ENCODE results near the gene CKAP2L. TPM values are rescaled to one million over a fixed set of nuclear protein-coding genes. Genes with fewer than 3 reads are reported as not detected.

Gene CKAP2L
- total and polyA plus RNA-seq, 10 of the 15 experiments (the other 5 are each of a cell fraction or from before 2014, with no cell fraction given), result 10.5 to 37.4 (median 20.2) TPM

DNA sequence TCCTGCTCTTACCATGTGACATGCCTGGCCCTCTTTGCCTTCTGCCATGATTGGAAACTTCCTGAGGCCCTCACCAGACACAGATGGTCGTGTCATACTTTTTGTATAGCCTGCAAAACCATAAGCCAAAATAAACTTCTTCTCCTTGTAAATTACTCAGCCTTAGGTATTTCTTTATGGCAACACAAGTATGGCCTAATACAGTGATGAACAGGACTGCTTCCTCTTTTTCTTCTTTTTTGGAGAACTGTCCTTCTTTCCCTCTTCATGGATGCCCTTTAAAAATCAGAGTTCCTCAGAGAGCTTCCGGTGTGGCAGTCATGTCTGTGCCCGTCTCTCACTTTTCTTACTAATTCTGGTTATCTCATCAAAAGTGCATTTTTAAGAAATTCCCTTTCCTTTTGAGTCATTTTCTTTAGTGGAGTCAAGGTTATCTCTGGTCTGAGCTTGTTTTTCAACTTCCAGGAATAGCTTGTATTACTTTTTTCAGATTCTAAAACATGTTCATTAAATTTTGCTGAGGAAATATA, 29.1 kb upstream of the CKAP2L start:
- ATAC-seq (peak; percentile 70), FAIRE-seq (no peak)
- CTCF ChIA-PET, result interaction anchor here (0.6 to 0.9 kb wide), 4 partner anchors 11 to 92 kb away, joined by 3 to 5 read pairs (median 4); no protein-coding TSS in a partner anchor
- TF ChIP-seq CEBPB (IDR thresholded peaks at IDR 0.05; ENCODE audit: borderline replicate concordance in 1 of 2, low read depth in 2 of 2, low read length in 2 of 2) (no peak), NFIC (IDR thresholded peaks at IDR 0.05; ENCODE audit: low read depth, low read length) (peak; percentile 90), TCF7 (IDR thresholded peaks at IDR 0.05; ENCODE audit: borderline replicate concordance) (peak; percentile 77), PAX8 (IDR thresholded peaks at IDR 0.05) (no peak), NFYA (IDR thresholded peaks at IDR 0.05; ENCODE audit: borderline replicate concordance, low read depth, low read length) (no peak), BMI1 (IDR thresholded peaks at IDR 0.05; ENCODE audit: borderline replicate concordance) (no peak), IKZF2 (IDR thresholded peaks at IDR 0.05) (peak; percentile 43 to 75; a peak in 2 of 4 replicates), CHD1 (IDR thresholded peaks at IDR 0.05; ENCODE audit: low read depth, low read length) (no peak), ZNF274 (IDR thresholded peaks at IDR 0.05; ENCODE audit: insufficient read depth, insufficient read length) (no peak), DPF2 (IDR thresholded peaks at IDR 0.05) (no peak), BCL11A (IDR thresholded peaks at IDR 0.05; ENCODE audit: low read depth, low read length) (0 out of 2 replicates have a peak, but pooled peaks have one; percentile 19), ASH2L (IDR thresholded peaks at IDR 0.05; ENCODE audit: borderline replicate concordance, low read depth) (no peak), NFYB (IDR thresholded peaks at IDR 0.05; ENCODE audit: insufficient read depth, low read depth, low read length) (no peak)
- TF ChIP-seq, protein P1, sequence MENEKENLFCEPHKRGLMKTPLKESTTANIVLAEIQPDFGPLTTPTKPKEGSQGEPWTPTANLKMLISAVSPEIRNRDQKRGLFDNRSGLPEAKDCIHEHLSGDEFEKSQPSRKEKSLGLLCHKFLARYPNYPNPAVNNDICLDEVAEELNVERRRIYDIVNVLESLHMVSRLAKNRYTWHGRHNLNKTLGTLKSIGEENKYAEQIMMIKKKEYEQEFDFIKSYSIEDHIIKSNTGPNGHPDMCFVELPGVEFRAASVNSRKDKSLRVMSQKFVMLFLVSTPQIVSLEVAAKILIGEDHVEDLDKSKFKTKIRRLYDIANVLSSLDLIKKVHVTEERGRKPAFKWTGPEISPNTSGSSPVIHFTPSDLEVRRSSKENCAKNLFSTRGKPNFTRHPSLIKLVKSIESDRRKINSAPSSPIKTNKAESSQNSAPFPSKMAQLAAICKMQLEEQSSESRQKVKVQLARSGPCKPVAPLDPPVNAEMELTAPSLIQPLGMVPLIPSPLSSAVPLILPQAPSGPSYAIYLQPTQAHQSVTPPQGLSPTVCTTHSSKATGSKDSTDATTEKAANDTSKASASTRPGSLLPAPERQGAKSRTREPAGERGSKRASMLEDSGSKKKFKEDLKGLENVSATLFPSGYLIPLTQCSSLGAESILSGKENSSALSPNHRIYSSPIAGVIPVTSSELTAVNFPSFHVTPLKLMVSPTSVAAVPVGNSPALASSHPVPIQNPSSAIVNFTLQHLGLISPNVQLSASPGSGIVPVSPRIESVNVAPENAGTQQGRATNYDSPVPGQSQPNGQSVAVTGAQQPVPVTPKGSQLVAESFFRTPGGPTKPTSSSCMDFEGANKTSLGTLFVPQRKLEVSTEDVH (IDR thresholded peaks at IDR 0.05; ENCODE audit: low read depth, partially characterized antibody), result no peak
- TF ChIP-seq, protein P2, sequence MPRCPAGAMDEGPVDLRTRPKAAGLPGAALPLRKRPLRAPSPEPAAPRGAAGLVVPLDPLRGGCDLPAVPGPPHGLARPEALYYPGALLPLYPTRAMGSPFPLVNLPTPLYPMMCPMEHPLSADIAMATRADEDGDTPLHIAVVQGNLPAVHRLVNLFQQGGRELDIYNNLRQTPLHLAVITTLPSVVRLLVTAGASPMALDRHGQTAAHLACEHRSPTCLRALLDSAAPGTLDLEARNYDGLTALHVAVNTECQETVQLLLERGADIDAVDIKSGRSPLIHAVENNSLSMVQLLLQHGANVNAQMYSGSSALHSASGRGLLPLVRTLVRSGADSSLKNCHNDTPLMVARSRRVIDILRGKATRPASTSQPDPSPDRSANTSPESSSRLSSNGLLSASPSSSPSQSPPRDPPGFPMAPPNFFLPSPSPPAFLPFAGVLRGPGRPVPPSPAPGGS (IDR thresholded peaks at IDR 0.05; ENCODE audit: borderline replicate concordance, insufficient read depth, low read depth, low read length, poor library complexity, severe bottlenecking), result no peak
- TF ChIP-seq, protein P3, sequence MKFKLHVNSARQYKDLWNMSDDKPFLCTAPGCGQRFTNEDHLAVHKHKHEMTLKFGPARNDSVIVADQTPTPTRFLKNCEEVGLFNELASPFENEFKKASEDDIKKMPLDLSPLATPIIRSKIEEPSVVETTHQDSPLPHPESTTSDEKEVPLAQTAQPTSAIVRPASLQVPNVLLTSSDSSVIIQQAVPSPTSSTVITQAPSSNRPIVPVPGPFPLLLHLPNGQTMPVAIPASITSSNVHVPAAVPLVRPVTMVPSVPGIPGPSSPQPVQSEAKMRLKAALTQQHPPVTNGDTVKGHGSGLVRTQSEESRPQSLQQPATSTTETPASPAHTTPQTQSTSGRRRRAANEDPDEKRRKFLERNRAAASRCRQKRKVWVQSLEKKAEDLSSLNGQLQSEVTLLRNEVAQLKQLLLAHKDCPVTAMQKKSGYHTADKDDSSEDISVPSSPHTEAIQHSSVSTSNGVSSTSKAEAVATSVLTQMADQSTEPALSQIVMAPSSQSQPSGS (IDR thresholded peaks at IDR 0.05; ENCODE audit: low read length), result 0 out of 2 replicates have a peak, but pooled peaks have one; percentile 22
- TF ChIP-seq, protein P4, sequence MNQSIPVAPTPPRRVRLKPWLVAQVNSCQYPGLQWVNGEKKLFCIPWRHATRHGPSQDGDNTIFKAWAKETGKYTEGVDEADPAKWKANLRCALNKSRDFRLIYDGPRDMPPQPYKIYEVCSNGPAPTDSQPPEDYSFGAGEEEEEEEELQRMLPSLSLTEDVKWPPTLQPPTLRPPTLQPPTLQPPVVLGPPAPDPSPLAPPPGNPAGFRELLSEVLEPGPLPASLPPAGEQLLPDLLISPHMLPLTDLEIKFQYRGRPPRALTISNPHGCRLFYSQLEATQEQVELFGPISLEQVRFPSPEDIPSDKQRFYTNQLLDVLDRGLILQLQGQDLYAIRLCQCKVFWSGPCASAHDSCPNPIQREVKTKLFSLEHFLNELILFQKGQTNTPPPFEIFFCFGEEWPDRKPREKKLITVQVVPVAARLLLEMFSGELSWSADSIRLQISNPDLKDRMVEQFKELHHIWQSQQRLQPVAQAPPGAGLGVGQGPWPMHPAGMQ (IDR thresholded peaks at IDR 0.05; ENCODE audit: borderline replicate concordance), result no peak

More for the DNA sequence above, 29.1 kb upstream of the CKAP2L start:
- RAD21 ChIA-PET (ENCODE audit: unreplicated experiment), result interaction anchor here (0.6 to 1.5 kb wide), 7 partner anchors 10 to 148 kb away, joined by 3 to 7 read pairs (median 3); partner anchors contain the start of gene IL1A
- Histone ChIP-seq H3K27ac (ENCODE audit: control insufficient read depth, insufficient read depth) (peak overlapping the region; percentile 64), H3K79me2 (ENCODE audit: control insufficient read depth, insufficient read depth, low read length) (no peaks in the 10 kb centered on the region), H3K36me3 (ENCODE audit: control insufficient read depth in 2 of 2, insufficient read depth in 2 of 2, low read length in 1 of 2) (no peaks in the 10 kb centered on the region), H3K4me2 (ENCODE audit: control insufficient read depth, insufficient read depth) (0 out of 2 replicates have a peak overlapping the region, but pooled peaks have one; percentile 35), H3K9ac (ENCODE audit: control insufficient read depth, insufficient read depth, low read length) (no peak overlapping the region), H3K27me3 (replicated peaks in 1 of 2; ENCODE audit: control insufficient read depth in 2 of 2, insufficient read depth in 2 of 2, low read length in 1 of 2) (no peaks in the 10 kb centered on the region), H4K20me1 (ENCODE audit: control insufficient read depth, insufficient read depth) (no peaks in the 10 kb centered on the region), H2AFZ (ENCODE audit: control insufficient read depth, low read depth, low read length) (peak overlapping the region; percentile 6), H3K4me3 (no peak overlapping the region), H3K4me1 (ENCODE audit: control insufficient read depth, insufficient read depth, low read length) (peaks cover 13% of the 10 kb centered on the region), H3K9me3 (replicated peaks; ENCODE audit: control insufficient read depth, insufficient read depth, low read length) (peaks cover 2% of the 10 kb centered on the region; the same call in 2 of the 3 replicates)
- SMC1A ChIA-PET (ENCODE audit: uncharacterized antibody, unreplicated experiment), result interaction anchor here (0.7 to 6.5 kb wide), 11 partner anchors 10 to 147 kb away, joined by 3 to 57 read pairs (median 4); partner anchors contain the start of gene IL1A
- POLR2A ChIA-PET, result interaction anchor here (0.6 to 2.1 kb wide), 5 partner anchors 9 to 40 kb away, joined by 3 to 7 read pairs (median 4); partner anchors contain the start of gene IL1A
- in situ Hi-C loops (cut with MboI), result no loop called here
- intact Hi-C loops (cut with micrococcal nuclease; ENCODE audit: unreplicated experiment), result no loop called here
- no peak for DNase-seq (ENCODE audit: low read depth, low spot score)
- no TSS peak for BruUV-seq (replicated peaks)
- 4% methylated on average over 3 of the region's 3 CpGs for WGBS (ENCODE audit: insufficient coverage, insufficient replicate concordance, low lambda C conversion rate, missing lambda C conversion rate)
